Skin epidermis (tissue), 12 donors: ENCODE results near the gene JMY.

Experiments used
- H3K27ac ChIP-seq, 21 experiments: fragments of 200-600 bp; sonication (generic) in 11 of 21; one replicate each; pipeline ENCODE4 v1.5.0; 2020; ENCODE audit warnings: mild to moderate bottlenecking in 3 of 21, inconsistent platforms in 2 of 21, moderate library complexity in 2 of 21
- H3K4me3 ChIP-seq, 7 experiments: fragments of 200-600 bp; sonication (generic) in 2 of 7; one replicate each; pipeline ENCODE4 v1.5.0; 2020; ENCODE audit warnings: inconsistent platforms in 2 of 7, mild to moderate bottlenecking in 2 of 7, moderate library complexity in 1 of 7

Gene JMY, protein sequence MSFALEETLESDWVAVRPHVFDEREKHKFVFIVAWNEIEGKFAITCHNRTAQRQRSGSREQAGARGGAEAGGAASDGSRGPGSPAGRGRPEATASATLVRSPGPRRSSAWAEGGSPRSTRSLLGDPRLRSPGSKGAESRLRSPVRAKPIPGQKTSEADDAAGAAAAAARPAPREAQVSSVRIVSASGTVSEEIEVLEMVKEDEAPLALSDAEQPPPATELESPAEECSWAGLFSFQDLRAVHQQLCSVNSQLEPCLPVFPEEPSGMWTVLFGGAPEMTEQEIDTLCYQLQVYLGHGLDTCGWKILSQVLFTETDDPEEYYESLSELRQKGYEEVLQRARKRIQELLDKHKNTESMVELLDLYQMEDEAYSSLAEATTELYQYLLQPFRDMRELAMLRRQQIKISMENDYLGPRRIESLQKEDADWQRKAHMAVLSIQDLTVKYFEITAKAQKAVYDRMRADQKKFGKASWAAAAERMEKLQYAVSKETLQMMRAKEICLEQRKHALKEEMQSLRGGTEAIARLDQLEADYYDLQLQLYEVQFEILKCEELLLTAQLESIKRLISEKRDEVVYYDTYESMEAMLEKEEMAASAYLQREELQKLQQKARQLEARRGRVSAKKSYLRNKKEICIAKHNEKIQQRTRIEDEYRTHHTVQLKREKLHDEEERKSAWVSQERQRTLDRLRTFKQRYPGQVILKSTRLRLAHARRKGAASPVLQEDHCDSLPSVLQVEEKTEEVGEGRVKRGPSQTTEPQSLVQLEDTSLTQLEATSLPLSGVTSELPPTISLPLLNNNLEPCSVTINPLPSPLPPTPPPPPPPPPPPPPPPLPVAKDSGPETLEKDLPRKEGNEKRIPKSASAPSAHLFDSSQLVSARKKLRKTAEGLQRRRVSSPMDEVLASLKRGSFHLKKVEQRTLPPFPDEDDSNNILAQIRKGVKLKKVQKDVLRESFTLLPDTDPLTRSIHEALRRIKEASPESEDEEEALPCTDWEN

GRCh38 chr5:79235634-79236361 lies at the start of gene JMY:
TSS of gene JMY (plus strand) at chr5:79236131. CDS start at chr5:79236651, 520 bp downstream.
- Histone ChIP-seq H3K27ac (peak within 1 kb of the TSS; percentile 52 to 95 (median 86)), H3K4me3 (peak within 1 kb of the TSS; percentile 55 to 97 (median 90))

DNA sequence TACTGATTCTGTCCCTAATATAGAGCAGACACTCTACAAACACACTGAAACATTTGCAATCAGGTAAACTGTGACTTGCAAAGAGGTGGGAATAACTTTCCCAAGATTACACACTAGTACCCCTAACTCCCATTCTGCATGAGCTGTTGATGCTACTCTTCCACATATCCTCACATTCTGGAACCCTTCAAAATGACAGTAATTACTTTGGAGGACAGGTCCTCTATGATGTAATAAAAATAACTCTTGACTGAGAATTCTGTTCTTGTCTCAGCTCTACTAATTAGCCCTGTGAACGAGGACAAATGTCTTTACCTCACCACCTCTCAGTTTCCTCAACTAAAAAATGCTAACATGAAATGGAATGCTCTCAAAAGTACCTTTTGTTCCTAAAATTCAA lies 49.5 kb upstream of the JMY start:
- H3K27ac ChIP-seq, result no peak overlapping the region

GRCh38 chr5:79189439-79190234 lies 46.3 kb upstream of the JMY start:
- Histone ChIP-seq H3K4me3 (no peak overlapping the region), H3K27ac (peak overlapping the region in 1 of 21 experiments; percentile 3)

More for the DNA sequence above, 49.5 kb upstream of the JMY start:
- H3K4me3 ChIP-seq, result no peak overlapping the region

DNA sequence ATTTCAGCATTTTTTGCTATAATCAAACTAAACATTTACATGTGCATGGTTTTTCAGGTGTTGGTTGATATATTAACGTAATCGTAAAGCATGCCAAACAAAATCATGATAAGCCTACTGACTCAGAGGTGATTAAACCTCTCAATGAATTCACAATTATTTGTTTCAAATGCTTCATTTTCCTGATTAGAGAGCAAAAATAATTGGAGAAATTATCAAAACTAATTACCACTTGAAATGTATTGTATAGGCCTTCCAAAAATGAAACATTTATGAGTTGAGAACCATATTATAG lies 45.7 kb upstream of the JMY start:
- Histone ChIP-seq H3K27ac (no peak overlapping the region), H3K4me3 (no peak overlapping the region)

- Histone ChIP-seq H3K4me3 (no peak overlapping the region), H3K27ac (no peak overlapping the region)
These were observed 44.5 kb upstream of the JMY start for GRCh38 chr5:79191457-79191856.

DNA sequence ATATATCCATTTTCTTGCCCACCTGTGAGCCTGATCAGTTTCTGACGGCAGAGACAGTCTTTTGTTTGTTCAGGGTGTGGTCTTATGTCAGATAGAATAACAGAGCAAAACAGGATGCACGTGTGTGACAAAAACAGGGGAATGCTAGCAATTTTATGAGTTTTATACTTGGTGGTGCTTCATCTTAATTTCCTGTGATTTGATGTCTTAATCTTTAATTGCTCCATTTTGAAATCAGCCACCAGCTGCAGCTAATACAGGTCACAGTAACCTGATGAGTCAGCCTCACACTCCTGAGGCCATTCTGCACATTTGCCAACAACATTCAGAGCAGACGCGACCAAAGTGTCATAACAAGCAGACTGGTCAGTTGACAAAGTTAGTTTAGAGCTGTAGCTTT lies 42.3 kb upstream of the JMY start:
- Histone ChIP-seq H3K27ac (no peak overlapping the region), H3K4me3 (no peak overlapping the region)

- H3K4me3 ChIP-seq, result no peak overlapping the region
- H3K27ac ChIP-seq, result no peak overlapping the region
These were observed 35.3 kb upstream of the JMY start for GRCh38 chr5:79200573-79201183.

DNA sequence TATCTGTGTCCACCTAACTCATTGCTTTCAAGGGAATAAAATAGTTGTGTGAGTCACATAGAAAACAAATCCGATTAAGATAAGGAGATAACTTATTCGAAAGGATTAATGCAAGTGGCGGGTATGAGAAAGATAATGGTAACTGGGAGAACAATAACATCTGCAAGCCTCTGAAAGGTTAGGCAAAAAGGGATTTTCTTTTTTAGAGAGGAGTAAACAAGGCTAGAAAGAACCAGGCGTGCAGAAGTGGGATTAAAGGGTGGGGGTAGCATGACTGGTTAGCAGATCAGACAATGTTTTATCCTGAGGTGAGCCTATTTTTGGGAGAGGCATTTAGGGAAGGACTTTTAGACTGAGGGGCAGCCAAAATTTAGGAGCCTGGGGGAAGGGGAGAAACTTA lies 34.7 kb upstream of the JMY start:
- H3K4me3 ChIP-seq, result no peak overlapping the region
- no peak overlapping the region for H3K27ac ChIP-seq

DNA sequence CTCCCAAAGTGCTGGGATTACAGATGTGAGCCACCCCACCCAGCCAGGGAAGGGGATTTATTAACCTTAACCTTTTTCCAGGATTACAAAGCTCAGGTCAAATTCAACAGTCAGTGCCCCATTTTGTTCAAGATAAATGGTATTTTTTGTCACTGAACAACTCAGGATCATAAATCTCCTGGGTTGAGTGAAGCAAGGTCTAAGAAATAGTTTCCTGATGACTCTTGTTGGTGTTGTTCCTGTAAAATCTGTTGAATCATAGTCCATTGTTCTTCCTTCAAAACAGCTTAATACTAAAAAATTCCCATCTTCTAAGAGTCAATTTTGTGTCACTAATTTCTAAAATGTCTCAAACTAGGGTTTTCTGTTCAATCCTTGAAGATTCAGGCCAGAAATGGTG lies 33.9 kb upstream of the JMY start:
- H3K27ac ChIP-seq, result no peak overlapping the region
- H3K4me3 ChIP-seq, result no peak overlapping the region

GRCh38 chr5:79205965-79206364 lies 30.0 kb upstream of the JMY start:
- Histone ChIP-seq H3K4me3 (no peak overlapping the region), H3K27ac (no peak overlapping the region)

DNA sequence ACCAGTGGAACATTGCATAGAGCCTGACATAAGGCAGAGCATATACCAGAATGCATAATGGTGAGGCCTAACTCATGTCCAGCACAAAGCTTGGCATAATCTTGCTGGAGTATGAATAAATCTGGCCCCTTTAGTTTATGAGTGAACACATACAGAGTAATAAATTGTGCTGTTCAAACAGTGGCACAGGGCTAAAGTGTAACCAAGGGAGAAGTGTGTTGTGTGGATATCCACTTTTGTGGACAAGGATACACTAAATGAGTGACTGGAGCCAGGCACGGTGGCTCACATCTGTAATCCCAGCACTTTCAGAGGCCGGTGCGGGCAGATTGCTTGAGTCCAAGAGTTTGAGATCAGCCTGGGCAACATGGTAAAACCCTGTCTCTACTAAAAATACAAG lies 29.4 kb upstream of the JMY start:
- H3K27ac ChIP-seq, result no peak overlapping the region
- H3K4me3 ChIP-seq, result no peak overlapping the region

- no peak overlapping the region for H3K27ac ChIP-seq
- H3K4me3 ChIP-seq, result no peak overlapping the region
These were observed 26.4 kb upstream of the JMY start for GRCh38 chr5:79209505-79209904.

DNA sequence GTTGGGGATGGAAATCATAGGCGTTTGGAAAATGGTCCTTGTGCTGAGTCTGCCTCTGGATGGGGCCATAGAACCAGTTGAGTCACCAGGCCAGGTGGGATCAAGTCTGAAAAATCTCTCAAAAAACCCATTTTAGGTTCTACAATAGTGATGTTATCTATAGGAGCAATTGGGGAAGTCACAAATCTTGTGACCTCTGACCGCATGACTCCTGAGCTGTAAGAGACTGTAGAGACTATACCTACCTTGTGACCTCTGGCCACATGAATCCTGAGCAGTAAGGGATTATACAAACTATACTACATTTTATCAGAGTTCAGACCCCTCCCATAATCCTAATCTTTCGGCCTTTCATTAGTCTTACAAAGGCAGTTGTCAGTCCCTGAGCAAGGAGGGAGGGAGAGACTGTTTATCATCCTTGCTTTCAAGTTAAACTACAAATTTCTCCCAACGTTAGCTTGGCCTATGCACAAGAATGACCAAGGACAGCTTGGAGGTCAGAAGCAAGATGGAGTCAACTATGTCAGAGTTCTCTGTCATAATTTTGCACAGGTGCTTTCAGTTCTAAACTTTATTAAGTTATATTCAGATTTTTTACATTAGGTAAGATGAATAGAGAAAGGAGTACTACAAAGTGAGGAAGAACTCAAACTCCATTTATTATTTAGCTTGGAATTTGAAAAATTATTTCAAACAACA lies 11.5 kb upstream of the JMY start:
- H3K4me3 ChIP-seq, result no peak overlapping the region
- no peak overlapping the region for H3K27ac ChIP-seq

GRCh38 chr5:79225026-79225425 lies 10.9 kb upstream of the JMY start:
- no peak overlapping the region for H3K4me3 ChIP-seq
- H3K27ac ChIP-seq, result no peak overlapping the region

- no peak overlapping the region for H3K4me3 ChIP-seq
- H3K27ac ChIP-seq, result no peak overlapping the region
These were observed 10.5 kb upstream of the JMY start for GRCh38 chr5:79225441-79225840.

GRCh38 chr5:79227484-79228025 lies 8.4 kb upstream of the JMY start:
- Histone ChIP-seq H3K4me3 (no peak overlapping the region), H3K27ac (no peak overlapping the region)

- H3K27ac ChIP-seq, result no peak overlapping the region
These were observed 6.4 kb upstream of the JMY start for GRCh38 chr5:79229357-79230174.

More at GRCh38 chr5:79229357-79230174, 6.4 kb upstream of the JMY start:
- no peak overlapping the region for H3K4me3 ChIP-seq
